Astrocyte (in vitro differentiated cells and primary cell): ENCODE results near the gene CKS1B.

Experiments
- EZH2 ChIP-seq: IDR thresholded peaks from 2 replicates; pipeline ENCODE4 v1.6.1; 2012; ENCODE audit warnings: mild to moderate bottlenecking, low read length, inconsistent platforms; ENCODE audit not compliant: insufficient read depth
- TF ChIP-seq, protein P1 (sequence below): IDR thresholded peaks from 2 replicates; pipeline ENCODE4 v1.5.1; 2011; ENCODE audit warnings: low read depth, mild to moderate bottlenecking, inconsistent platforms, low read length, moderate library complexity; ENCODE audit not compliant: insufficient read depth

- TF ChIP-seq, protein P1, sequence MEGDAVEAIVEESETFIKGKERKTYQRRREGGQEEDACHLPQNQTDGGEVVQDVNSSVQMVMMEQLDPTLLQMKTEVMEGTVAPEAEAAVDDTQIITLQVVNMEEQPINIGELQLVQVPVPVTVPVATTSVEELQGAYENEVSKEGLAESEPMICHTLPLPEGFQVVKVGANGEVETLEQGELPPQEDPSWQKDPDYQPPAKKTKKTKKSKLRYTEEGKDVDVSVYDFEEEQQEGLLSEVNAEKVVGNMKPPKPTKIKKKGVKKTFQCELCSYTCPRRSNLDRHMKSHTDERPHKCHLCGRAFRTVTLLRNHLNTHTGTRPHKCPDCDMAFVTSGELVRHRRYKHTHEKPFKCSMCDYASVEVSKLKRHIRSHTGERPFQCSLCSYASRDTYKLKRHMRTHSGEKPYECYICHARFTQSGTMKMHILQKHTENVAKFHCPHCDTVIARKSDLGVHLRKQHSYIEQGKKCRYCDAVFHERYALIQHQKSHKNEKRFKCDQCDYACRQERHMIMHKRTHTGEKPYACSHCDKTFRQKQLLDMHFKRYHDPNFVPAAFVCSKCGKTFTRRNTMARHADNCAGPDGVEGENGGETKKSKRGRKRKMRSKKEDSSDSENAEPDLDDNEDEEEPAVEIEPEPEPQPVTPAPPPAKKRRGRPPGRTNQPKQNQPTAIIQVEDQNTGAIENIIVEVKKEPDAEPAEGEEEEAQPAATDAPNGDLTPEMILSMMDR, result no peak
- no peak for TF ChIP-seq EZH2
Observed at GRCh38 chr1:155014709-155015508, 40.4 kb downstream of the CKS1B start.
